Heart left ventricle (tissue), 16 donors: ENCODE measurements around the gene DUSP6. TPM values are rescaled to one million over a fixed set of nuclear protein-coding genes. Genes with fewer than 3 reads are reported as not detected.

Experiments
- ATAC-seq, 4 donors: fragments of 200-7000 bp; cut with Tn5 transposase; one replicate each; pipeline ENCODE4 v1.9.1; 2020 to 2022; ENCODE audit warnings: moderate library complexity in 4 of 4, mild to moderate bottlenecking in 3 of 4, moderate number of reproducible peaks in 1 of 4
- DNase-seq, 5 donors: peaks; one replicate each; pipeline ENCODE4 v3.0.0-alpha.2; 2020
- H3K27ac ChIP-seq, 12 donors: fragments of 200-600 bp; sonication (generic) in 4 of 12; one replicate each; pipeline versions ENCODE4 v1.5.0 to v1.8.0; 2016 to 2022; ENCODE audit warnings: mild to moderate bottlenecking in 2 of 12
- H3K27me3 ChIP-seq, 9 donors: fragments of 200-600 bp; sonication (generic) in 2 of 9; one replicate each; pipeline versions ENCODE4 v1.5.1 to v1.8.0; 2016 to 2022; ENCODE audit warnings: mild to moderate bottlenecking in 3 of 9
- H3K36me3 ChIP-seq, 9 donors: fragments of 200-600 bp; sonication (generic) in 2 of 9; one replicate each; pipeline versions ENCODE4 v1.5.0 to v1.8.0; 2018 to 2022; ENCODE audit warnings: mild to moderate bottlenecking in 2 of 9
- H3K4me1 ChIP-seq, 12 donors: fragments of 200-600 bp; sonication (generic) in 4 of 12; one replicate each; pipeline versions ENCODE4 v1.5.0 to v1.8.0; 2016 to 2022; ENCODE audit warnings: mild to moderate bottlenecking in 3 of 12
- H3K4me3 ChIP-seq, 12 donors: fragments of 200-600 bp; sonication (generic) in 4 of 12; one replicate each; pipeline versions ENCODE4 v1.5.0 to v1.8.0; 2017 to 2022; ENCODE audit warnings: mild to moderate bottlenecking in 9 of 12, moderate library complexity in 4 of 12
- H3K9me3 ChIP-seq, 12 donors: fragments of 200-600 bp; sonication (generic) in 4 of 12; one replicate each; pipeline versions ENCODE4 v1.5.0 to v1.8.0; 2016 to 2022; ENCODE audit warnings: mild to moderate bottlenecking in 1 of 12
- POLR2A ChIP-seq, 2 donors: fragments of 450-650 bp; IDR thresholded peaks; one replicate each; pipeline ENCODE4 v1.6.1; 2017; ENCODE audit warnings: antibody characterized with exemption in 2 of 2, mild to moderate bottlenecking in 2 of 2, moderate library complexity in 2 of 2
- WGBS, 4 donors: extraction: QIAGEN DNeasy Blood & Tissue Kit in 2 of 4; methylation state at CpG; one replicate each; pipeline versions ENCODE4 v1.1.5 to v1.1.7; 2013 to 2018; 5-methylcytosine and 5-hydroxymethylcytosine counted together
- intact Hi-C, 10 donors: fragments of 100-400 bp; cut with DNase I; formaldehyde crosslinking; loops; one replicate each; pipeline versions ENCODE4 v1.11.1 to v1.14.2; 2022
- polyA plus RNA-seq, 2 donors: library from polyadenylated mRNA; stranded (reverse); fragments of 200-250 nt; gene quantifications; one replicate each; pipeline ENCODE4 v1.2.3, GENCODE V29; 2013
- total RNA-seq, 9 donors: library from RNA; depleted of rRNA in 2 of 9; stranded (reverse); fragments of >200 nt in 2 of 9; fragmentation: NEBNext Ultra II Directional in 3 of 9; extraction: Animal tissue kit (Norgen Biotek cat#: 25700) in 3 of 9; gene quantifications; one replicate each; pipeline versions ENCODE4 v1.1.0 to v1.2.4, GENCODE V29; 2016 to 2023
- TF ChIP-seq, protein P1 (sequence below), 12 donors: fragments of 200-600 bp; sonication (generic) in 4 of 12; IDR thresholded peaks; one replicate each; pipeline versions ENCODE4 v1.5.0 to v1.8.0; 2018 to 2022; ENCODE audit warnings: antibody characterized with exemption in 12 of 12, mild to moderate bottlenecking in 5 of 12
- donor health status: ischemic (EF 13 %, LVEDD 7.1; RV severe dilation, severe dysfunction).
- donor health status: healthy with polysubstance abuse.
- donor health status: DM: no; HTN: yes; CAD: no.
- donor health status: DM: no; HTN: no; CAD: no.
- donor health status: ischemic (EF 25% LVEDD 6.9; RV normal size, moderate dysfunction).
- donor health status: ischemic (EF 25% LVEDD 5.7; RV mildly dilated, moderate dysfunction).
- donor health status: healthy.
- donor health status: DM: yes; HTN: yes; CAD: no.
- donor health status: ischemic (EF 35%, LVEDD 5.7; RV mildly dilated, moderate dysfunction).
- donor health status: nonischemic (EF 11% LVEDD 7.7; RV severe dilation, severe dysfunction).
- donor health status: DM: yes; HTN: yes; CAD: no.
- donor health status: PGD.
- donor health status: ischemic (EF 29% LVEDD 5.4; RV normal size, mild dysfunction).
- donor health status: nonischemic (EF 23%, LVEDD 6.1; RV moderate dilation, normal function).

The DUSP6 gene
- total and polyA plus RNA-seq, 11 donors = 4.8 to 66.7 (median 21.4) TPM

DNA sequence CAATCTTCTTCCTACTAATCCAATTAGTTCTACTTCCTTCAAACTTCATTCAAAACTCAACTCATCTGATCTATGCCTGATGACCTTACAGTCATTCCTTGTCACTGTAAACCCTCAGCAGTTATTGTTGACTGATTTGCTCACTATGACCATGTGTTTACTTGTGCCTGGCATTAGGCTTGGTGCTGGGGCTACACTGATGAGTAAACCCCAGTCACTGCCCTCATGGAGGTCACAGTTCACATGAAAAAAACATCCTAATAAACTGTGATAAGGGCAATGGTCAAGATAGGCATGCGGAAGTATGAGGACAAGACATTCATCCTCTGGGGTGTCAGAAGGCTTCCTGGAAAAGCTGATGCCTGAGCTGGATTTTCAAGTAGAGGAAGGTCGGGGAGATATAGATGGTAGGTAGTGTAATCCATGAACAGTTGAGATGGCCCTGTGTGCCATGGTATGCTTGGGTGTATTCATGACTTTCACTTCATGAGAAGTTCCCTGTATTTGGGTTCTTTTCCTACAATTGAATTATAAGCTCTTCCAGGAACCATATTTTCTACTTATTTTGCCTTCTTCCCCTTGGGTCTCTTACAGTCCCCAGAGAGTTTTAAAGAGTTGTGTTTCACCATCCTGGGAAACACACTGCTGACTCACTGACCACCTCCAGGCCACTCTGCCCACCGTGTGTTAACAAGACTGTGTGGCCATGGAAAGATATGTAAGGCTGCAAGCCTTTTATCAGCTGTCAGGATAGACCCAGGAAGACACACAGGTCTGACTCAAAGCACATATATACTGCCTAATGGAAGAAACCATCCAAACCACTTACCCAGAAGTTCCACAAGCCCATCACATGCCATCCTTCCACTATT is 38.7 kb upstream of the DUSP6 start:
- Histone ChIP-seq H3K27me3 (no peaks in the 10 kb centered on the region), H3K4me1 (peaks cover 0 to 54% (median 24%) of the 10 kb centered on the region in 12 donors), H3K9me3 (no peaks in the 10 kb centered on the region), H3K36me3 (no peaks in the 10 kb centered on the region), H3K27ac (peak overlapping the region; percentile 32 to 80 (median 68)), H3K4me3 (no peak overlapping the region)
- ATAC-seq (peak in 2 of 4 donors; percentile 4 to 21), DNase-seq (no peak)
- 72 to 79% (median 77%) methylated on average over 3 of the region's 3 CpGs for WGBS, 4 donors
- TF ChIP-seq POLR2A (IDR thresholded peaks at IDR 0.05) = no peak
- TF ChIP-seq, protein P1, sequence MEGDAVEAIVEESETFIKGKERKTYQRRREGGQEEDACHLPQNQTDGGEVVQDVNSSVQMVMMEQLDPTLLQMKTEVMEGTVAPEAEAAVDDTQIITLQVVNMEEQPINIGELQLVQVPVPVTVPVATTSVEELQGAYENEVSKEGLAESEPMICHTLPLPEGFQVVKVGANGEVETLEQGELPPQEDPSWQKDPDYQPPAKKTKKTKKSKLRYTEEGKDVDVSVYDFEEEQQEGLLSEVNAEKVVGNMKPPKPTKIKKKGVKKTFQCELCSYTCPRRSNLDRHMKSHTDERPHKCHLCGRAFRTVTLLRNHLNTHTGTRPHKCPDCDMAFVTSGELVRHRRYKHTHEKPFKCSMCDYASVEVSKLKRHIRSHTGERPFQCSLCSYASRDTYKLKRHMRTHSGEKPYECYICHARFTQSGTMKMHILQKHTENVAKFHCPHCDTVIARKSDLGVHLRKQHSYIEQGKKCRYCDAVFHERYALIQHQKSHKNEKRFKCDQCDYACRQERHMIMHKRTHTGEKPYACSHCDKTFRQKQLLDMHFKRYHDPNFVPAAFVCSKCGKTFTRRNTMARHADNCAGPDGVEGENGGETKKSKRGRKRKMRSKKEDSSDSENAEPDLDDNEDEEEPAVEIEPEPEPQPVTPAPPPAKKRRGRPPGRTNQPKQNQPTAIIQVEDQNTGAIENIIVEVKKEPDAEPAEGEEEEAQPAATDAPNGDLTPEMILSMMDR (IDR thresholded peaks at IDR 0.05) = no peak
- intact Hi-C loops = loop anchor here in 3 of 10 donors (2.0 to 10.0 kb wide), 4 partner anchors 38 to 64 kb away; partner anchors contain the start of gene DUSP6 (in 2 of the 3)

DNA sequence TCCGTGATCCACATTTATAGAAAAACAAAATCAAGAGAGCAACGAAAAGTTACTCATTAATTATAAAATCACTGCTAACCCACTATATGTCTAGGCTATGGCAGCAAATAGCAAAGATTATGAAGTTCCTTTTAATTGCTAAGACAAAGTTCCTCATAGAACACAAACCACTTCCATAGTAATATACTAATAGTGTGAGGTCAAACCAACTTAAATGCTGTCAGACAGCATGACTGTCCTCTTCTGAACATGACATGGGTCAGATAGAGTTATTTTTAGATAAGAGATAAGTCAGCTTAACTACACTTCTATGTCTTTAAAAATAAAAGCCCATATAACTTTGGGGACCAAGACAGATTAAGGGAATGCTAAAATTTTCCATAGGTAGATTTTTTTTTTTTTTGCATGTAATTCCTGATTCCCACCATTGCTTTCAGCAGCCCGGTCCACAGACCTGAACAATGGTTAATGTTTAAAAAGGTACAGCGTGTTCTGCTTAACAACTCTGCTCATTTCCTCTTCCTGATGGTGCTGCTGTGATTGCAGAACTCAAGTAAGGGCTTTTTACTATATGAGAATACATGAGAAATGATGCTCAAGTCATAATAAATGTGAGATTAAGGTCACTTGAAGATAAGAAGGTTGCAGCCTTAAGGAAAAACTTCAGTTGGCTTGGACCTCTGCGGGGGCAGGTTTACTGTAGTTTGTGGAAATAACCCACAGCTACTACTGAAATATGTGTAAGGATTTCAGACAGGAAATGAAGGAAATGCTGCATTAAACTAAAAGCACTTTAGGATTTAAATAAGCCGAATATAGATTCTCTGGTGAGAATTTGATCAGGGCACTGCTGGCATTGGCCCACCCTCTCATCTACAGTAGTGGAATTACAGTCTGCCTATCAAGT is 37.7 kb upstream of the DUSP6 start:
- Histone ChIP-seq H3K36me3 (no peaks in the 10 kb centered on the region), H3K9me3 (no peaks in the 10 kb centered on the region), H3K27ac (peak overlapping the region; percentile 32 to 80 (median 68)), H3K4me3 (no peak overlapping the region), H3K27me3 (no peaks in the 10 kb centered on the region), H3K4me1 (peaks cover 0 to 64% (median 30%) of the 10 kb centered on the region in 12 donors)
- peak; percentile 82 to 87 (median 85) for ATAC-seq
- WGBS, 4 donors = 39 to 48% (median 41%) methylated on average over 6 of the region's 6 CpGs
- intact Hi-C loops = loop anchor here in 6 of 10 donors (2.0 to 10.0 kb wide), 4 partner anchors 37 to 65 kb away; partner anchors contain the start of gene DUSP6 (in 4 of the 6)
- TF ChIP-seq, protein P1 (IDR thresholded peaks at IDR 0.05) = no peak
- no peak for DNase-seq

DNA sequence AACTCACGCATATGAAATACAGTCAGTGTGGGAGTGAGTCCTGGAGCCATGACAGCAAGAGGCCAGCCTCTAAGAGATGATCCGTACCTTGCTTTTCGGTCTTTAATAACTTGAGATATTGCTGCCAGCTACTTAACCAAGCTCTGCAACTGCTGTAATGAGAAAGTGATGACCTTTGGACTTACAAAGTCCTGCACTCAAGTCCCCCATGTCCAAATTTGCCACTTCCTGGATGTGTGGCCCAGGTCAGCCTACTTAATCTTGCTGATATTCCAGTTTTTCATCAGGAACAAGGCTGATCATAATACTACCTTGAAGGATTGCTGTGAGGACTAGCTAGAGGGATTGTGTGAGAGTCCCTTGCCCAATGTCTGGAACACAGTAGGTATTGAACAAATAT is 33.8 kb upstream of the DUSP6 start:
- DNase-seq = no peak
- H3K4me3 ChIP-seq = no peak overlapping the region
- H3K27ac ChIP-seq = no peak overlapping the region
- peaks cover 0 to 66% (median 47%) of the 10 kb centered on the region in 12 donors for H3K4me1 ChIP-seq
- no peaks in the 10 kb centered on the region for H3K27me3 ChIP-seq
- intact Hi-C loops = loop anchor here in 3 of 10 donors (5.0 to 10.0 kb wide), 2 partner anchors 34 to 69 kb away; partner anchors contain the start of gene DUSP6 (in 2 of the 3)
- no peak for TF ChIP-seq POLR2A (IDR thresholded peaks at IDR 0.05)
- TF ChIP-seq, protein P1 (IDR thresholded peaks at IDR 0.05) = no peak
- no peaks in the 10 kb centered on the region for H3K36me3 ChIP-seq
- ATAC-seq = no peak
- no peaks in the 10 kb centered on the region for H3K9me3 ChIP-seq
- 36 to 85% (median 64%) methylated on average over 3 of the region's 3 CpGs for WGBS, 4 donors
